ENCODE data around the gene RNF17.
"Not testable (repeated sequence)": the region's sequence is repeated elsewhere in the genome, so short reads cannot be mapped to it uniquely, and the experiment has no call there.

The RNF17 gene

DNA sequence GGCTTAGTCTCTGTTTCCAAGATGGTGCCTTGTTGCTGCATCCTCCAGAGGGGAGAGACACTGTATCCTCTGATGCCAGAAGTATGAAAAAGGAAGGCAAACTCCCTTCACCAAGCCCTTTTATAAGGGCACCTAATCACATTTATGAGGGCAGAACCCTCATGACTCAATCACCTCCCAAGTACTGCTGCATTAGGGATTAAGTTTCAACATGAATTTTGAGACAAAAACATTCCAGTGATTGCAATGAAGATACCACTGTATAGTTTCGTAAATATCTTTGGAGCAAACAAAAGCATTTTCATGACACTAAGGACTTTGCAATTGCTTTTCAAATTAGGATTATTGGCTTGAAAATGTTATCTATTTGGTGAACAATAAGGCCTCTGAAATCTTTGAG, 63.8 kb downstream of the RNF17 start:
- TF ChIP-seq, protein P1, sequence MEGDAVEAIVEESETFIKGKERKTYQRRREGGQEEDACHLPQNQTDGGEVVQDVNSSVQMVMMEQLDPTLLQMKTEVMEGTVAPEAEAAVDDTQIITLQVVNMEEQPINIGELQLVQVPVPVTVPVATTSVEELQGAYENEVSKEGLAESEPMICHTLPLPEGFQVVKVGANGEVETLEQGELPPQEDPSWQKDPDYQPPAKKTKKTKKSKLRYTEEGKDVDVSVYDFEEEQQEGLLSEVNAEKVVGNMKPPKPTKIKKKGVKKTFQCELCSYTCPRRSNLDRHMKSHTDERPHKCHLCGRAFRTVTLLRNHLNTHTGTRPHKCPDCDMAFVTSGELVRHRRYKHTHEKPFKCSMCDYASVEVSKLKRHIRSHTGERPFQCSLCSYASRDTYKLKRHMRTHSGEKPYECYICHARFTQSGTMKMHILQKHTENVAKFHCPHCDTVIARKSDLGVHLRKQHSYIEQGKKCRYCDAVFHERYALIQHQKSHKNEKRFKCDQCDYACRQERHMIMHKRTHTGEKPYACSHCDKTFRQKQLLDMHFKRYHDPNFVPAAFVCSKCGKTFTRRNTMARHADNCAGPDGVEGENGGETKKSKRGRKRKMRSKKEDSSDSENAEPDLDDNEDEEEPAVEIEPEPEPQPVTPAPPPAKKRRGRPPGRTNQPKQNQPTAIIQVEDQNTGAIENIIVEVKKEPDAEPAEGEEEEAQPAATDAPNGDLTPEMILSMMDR (IDR thresholded peaks at IDR 0.05) = no peak
- peaks cover 5% of the 10 kb centered on the region for H3K4me1 Mint-ChIP-seq
- no peak overlapping the region for H3K4me3 Mint-ChIP-seq
- H3K27ac Mint-ChIP-seq = no peak overlapping the region
- no peaks in the 10 kb centered on the region for H3K9me3 Mint-ChIP-seq
- H3K36me3 Mint-ChIP-seq (ENCODE audit: low read depth) = no peaks in the 10 kb centered on the region
- H3K27me3 Mint-ChIP-seq (ENCODE audit: low read depth, poor library complexity) = no peaks in the 10 kb centered on the region
- DNase-seq = no peak

DNA sequence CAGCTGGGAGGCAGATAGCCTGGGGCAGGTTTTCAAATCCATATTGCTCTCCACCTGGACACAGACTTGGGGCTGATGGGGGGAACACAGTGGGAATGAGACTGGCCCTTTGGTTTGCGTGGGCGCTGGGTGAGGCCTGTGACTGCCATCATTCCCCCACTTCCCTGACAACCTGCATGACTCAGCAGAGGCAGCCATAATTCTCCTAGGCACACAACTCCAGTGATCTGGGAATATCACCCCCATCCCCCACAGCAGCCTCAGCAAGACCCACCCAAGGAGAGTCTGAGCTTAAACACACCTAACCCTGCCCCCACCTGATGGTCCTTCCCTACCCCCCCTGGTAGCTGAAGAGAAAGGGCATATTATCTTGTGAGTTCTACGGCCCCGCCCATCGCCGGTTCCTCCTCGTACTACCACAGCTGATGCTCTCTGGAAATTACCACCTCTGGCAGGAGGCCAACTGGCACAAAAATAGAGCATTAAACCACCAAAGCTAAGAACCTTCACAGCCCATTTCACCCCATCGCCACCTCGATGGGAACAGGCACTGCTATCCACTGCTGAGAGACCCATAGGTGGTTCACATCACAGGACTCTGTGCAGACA, 71.0 kb downstream of the RNF17 start:
- no peaks in the 10 kb centered on the region for H3K36me3 Mint-ChIP-seq (ENCODE audit: low read depth)
- no peaks in the 10 kb centered on the region for H3K4me1 Mint-ChIP-seq
- H3K27me3 Mint-ChIP-seq (ENCODE audit: low read depth, poor library complexity) = peaks cover 10% of the 10 kb centered on the region
- TF ChIP-seq, protein P1 (IDR thresholded peaks at IDR 0.05) = no peak
- no peak overlapping the region for H3K4me3 Mint-ChIP-seq
- H3K27ac Mint-ChIP-seq = no peak overlapping the region
- no peak for DNase-seq
- H3K9me3 Mint-ChIP-seq = peaks cover 4% of the 10 kb centered on the region

DNA sequence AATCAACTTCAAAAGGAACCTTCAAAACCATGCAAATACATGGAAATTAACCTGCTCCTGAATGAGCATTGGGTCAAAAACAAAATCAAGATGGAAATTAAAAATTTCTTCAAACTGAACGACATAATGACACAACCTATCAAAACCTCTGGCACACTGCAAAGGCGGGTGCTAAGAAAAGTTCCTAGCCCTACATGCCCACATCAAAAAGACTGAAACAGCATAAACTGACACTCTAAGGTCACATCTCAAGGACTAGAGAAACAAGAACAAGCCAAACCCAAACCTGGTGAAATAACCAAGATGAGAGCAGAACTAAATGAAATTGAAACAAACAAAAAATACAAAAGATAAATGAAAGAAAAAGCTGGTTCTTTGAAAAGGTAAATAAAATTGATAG, 73.6 kb downstream of the RNF17 start:
- not testable (repeated sequence) for DNase-seq; H3K36me3 Mint-ChIP-seq (ENCODE audit: low read depth); H3K4me3 Mint-ChIP-seq; H3K27ac Mint-ChIP-seq; H3K27me3 Mint-ChIP-seq (ENCODE audit: low read depth, poor library complexity); H3K4me1 Mint-ChIP-seq; H3K9me3 Mint-ChIP-seq

DNA sequence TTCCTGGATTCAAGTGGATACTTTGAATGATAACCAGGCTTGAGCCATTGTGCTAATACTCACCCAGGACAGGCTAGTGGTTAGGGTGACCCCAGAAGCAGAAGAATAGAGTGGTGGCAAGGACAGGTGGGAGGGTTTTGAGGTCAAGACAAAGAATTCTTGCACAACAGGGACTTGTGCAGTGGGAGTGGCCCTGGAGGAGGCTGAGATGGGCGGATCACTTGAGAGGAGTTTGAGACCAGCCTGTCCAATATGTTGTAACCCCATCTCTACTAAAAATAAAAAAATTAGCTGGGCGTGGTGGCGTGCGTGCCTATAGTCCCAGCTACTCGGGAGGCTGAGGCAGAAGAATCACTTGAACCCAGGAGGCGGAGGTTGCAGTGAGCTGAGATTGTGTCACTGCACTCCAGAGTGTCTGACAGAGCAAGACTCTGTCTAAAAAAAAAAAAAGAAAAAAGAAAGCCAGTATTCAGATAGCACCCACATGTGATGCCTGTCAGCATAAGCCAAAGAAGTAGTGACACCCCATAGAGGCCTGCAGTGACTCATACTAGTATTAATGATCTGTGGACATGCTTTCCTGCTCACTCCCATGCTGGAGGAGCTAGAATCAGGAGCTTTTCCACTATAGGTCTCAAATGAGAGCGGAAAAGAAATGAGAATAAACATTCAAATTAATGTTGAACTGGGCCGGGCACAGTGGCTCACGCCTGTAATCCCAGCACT, 78.7 kb downstream of the RNF17 start:
- TF ChIP-seq, protein P1 (IDR thresholded peaks at IDR 0.05) = no peak
- no peak for DNase-seq

DNA sequence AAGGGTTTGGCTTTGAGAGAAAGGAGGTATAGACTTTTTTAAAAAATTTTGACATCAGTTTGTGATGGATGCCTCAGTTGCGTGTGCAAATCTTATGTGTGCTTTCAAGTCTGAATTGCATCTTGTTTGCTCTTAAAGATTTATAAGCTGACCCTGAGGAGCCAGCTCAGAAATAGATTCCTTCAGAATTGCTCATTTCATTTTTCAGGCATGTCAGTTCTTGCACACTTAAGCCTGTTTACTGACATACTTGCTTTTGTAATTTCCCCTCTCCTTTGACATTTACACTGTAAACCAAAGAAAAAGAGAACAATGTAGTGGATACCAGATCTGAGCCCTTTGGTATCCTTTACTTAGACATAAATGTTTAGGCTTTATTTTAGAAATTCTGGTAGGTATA, 87.6 kb downstream of the RNF17 start:
- no peak overlapping the region for H3K4me3 Mint-ChIP-seq
- H3K9me3 Mint-ChIP-seq = no peaks in the 10 kb centered on the region
- DNase-seq = no peak
- TF ChIP-seq, protein P1 (IDR thresholded peaks at IDR 0.05) = no peak
- no peak overlapping the region for H3K27ac Mint-ChIP-seq
- no peaks in the 10 kb centered on the region for H3K27me3 Mint-ChIP-seq (ENCODE audit: low read depth, poor library complexity)
- no peaks in the 10 kb centered on the region for H3K36me3 Mint-ChIP-seq (ENCODE audit: low read depth)
- no peaks in the 10 kb centered on the region for H3K4me1 Mint-ChIP-seq

More for the DNA sequence above, 78.7 kb downstream of the RNF17 start:
- Mint-ChIP-seq H3K4me3 (no peak overlapping the region), H3K27me3 (ENCODE audit: low read depth, poor library complexity) (peaks cover 4% of the 10 kb centered on the region), H3K4me1 (no peaks in the 10 kb centered on the region), H3K36me3 (ENCODE audit: low read depth) (no peaks in the 10 kb centered on the region), H3K9me3 (no peaks in the 10 kb centered on the region), H3K27ac (no peak overlapping the region)

DNA sequence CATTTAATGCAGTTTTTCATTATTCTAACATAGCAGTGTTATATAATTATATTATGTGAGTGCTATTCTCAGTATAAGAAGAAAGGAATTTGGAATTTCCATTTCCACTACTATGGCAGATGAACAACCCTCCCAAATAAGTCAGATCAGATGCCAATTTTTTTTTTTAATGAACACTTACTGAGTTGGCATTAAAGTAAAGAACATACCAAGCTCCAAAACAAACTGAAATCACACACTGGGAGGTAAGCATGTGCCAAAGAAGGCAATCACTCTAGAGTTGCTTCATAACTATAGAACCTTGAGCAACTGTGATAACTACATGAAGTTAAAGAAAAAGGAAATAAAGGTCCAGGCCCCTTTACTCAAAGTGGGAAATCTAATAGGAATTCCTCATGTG, 90.3 kb downstream of the RNF17 start:
- TF ChIP-seq, protein P1 (IDR thresholded peaks at IDR 0.05) = no peak
- DNase-seq = no peak
- no peak overlapping the region for H3K27ac Mint-ChIP-seq

More for the DNA sequence above, 90.3 kb downstream of the RNF17 start:
- no peaks in the 10 kb centered on the region for H3K4me1 Mint-ChIP-seq
- no peaks in the 10 kb centered on the region for H3K9me3 Mint-ChIP-seq
- no peaks in the 10 kb centered on the region for H3K36me3 Mint-ChIP-seq (ENCODE audit: low read depth)
- H3K4me3 Mint-ChIP-seq = no peak overlapping the region
- no peaks in the 10 kb centered on the region for H3K27me3 Mint-ChIP-seq (ENCODE audit: low read depth, poor library complexity)

Measured in nephron progenitor cell (in vitro differentiated cells).